Upper lobe of right lung (tissue), 1 donor: ENCODE data around the gene CAPRIN2. TPM values are rescaled to one million over a fixed set of nuclear protein-coding genes. Genes with fewer than 3 reads are reported as not detected.

Source experiments
- ATAC-seq: fragments of 200-7000 bp; cut with Tn5 transposase; one replicate; pipeline ENCODE4 v1.9.1; 2020; ENCODE audit warnings: mild to moderate bottlenecking, moderate library complexity
- DNase-seq: peaks from one replicate; pipeline ENCODE4 v3.0.0-alpha.2; 2020
- H3K27ac ChIP-seq: fragments of 200-600 bp; one replicate; pipeline ENCODE4 v1.8.0; 2022
- H3K27me3 ChIP-seq: fragments of 200-600 bp; one replicate; pipeline ENCODE4 v1.8.0; 2022; ENCODE audit warnings: mild to moderate bottlenecking
- H3K36me3 ChIP-seq: fragments of 200-600 bp; one replicate; pipeline ENCODE4 v1.8.0; 2022
- H3K4me1 ChIP-seq: fragments of 200-600 bp; one replicate; pipeline ENCODE4 v1.8.0; 2022
- H3K4me3 ChIP-seq: fragments of 200-600 bp; one replicate; pipeline ENCODE4 v1.8.0; 2022; ENCODE audit warnings: mild to moderate bottlenecking
- H3K9me3 ChIP-seq: fragments of 200-600 bp; one replicate; pipeline ENCODE4 v1.8.0; 2022
- intact Hi-C: fragments of 100-400 bp; cut with DNase I; formaldehyde crosslinking; loops from one replicate; pipeline ENCODE4 v1.11.0; 2022
- total RNA-seq: library from RNA; stranded (reverse); fragmentation: NEBNext Ultra II Directional; extraction: Animal tissue kit (Norgen Biotek cat#: 25700); gene quantifications from one replicate; pipeline ENCODE4 v1.2.1, GENCODE V29; 2021
- TF ChIP-seq, protein P1 (sequence below): fragments of 200-600 bp; IDR thresholded peaks from one replicate; pipeline ENCODE4 v1.8.0; 2022; ENCODE audit warnings: antibody characterized with exemption
- donor health status: DM: no; HTN: yes; CAD: no; lungs with severe emphysema.

Gene CAPRIN2
- total RNA-seq, 1 donor from 2014 or later, result 17.2 TPM

DNA sequence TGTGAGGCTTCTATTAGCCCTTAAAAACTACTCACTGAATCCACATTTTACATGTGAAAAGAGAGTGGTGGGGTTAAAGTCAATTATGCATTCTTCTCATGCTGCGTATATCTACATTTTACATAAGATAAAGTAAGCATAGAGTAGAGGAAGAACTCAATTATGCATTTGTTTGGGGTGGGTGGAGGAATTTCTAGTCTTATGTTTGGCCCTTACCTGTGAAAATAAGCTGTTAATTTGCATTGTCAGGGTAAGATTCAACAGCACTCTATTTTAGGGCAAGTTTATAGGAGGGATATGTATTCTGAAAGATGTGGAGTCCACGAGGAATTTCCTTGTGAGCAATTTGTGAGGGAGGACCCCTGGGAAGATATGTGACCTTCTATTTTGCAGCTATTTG lies 30.9 kb upstream of the CAPRIN2 start:
- intact Hi-C loops, result no loop called here
- ATAC-seq, result no peak
- no peaks in the 10 kb centered on the region for H3K4me1 ChIP-seq
- no peak for DNase-seq
- TF ChIP-seq, protein P1, sequence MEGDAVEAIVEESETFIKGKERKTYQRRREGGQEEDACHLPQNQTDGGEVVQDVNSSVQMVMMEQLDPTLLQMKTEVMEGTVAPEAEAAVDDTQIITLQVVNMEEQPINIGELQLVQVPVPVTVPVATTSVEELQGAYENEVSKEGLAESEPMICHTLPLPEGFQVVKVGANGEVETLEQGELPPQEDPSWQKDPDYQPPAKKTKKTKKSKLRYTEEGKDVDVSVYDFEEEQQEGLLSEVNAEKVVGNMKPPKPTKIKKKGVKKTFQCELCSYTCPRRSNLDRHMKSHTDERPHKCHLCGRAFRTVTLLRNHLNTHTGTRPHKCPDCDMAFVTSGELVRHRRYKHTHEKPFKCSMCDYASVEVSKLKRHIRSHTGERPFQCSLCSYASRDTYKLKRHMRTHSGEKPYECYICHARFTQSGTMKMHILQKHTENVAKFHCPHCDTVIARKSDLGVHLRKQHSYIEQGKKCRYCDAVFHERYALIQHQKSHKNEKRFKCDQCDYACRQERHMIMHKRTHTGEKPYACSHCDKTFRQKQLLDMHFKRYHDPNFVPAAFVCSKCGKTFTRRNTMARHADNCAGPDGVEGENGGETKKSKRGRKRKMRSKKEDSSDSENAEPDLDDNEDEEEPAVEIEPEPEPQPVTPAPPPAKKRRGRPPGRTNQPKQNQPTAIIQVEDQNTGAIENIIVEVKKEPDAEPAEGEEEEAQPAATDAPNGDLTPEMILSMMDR, result no peak
- no peaks in the 10 kb centered on the region for H3K9me3 ChIP-seq
- H3K36me3 ChIP-seq, result no peaks in the 10 kb centered on the region
- no peak overlapping the region for H3K27ac ChIP-seq
- H3K4me3 ChIP-seq, result no peak overlapping the region
- no peaks in the 10 kb centered on the region for H3K27me3 ChIP-seq

DNA sequence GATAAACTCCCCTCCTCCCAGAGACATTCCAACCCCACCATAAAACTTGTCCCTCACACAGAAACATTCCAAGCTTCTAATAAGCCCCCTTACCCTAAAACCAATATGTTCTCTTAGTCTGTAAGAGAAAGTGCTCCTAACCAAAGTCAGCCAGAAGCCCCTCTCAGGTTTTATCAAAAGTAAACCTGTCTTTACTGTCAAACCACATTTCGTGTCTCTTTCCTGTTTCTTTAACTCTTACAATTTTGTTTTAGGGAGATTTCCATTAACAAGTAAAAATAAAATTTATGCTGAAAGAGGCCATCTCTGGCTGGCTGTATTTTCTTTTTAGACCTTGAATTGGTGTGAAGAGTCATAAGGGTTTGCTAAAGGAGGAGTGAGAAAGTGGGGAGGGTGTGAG lies 29.8 kb upstream of the CAPRIN2 start:
- DNase-seq (no peak), ATAC-seq (no peak)
- Histone ChIP-seq H3K9me3 (no peaks in the 10 kb centered on the region), H3K27me3 (no peaks in the 10 kb centered on the region), H3K4me3 (no peak overlapping the region), H3K4me1 (no peaks in the 10 kb centered on the region), H3K36me3 (no peaks in the 10 kb centered on the region), H3K27ac (no peak overlapping the region)
- intact Hi-C loops, result no loop called here
- TF ChIP-seq, protein P1, result no peak

DNA sequence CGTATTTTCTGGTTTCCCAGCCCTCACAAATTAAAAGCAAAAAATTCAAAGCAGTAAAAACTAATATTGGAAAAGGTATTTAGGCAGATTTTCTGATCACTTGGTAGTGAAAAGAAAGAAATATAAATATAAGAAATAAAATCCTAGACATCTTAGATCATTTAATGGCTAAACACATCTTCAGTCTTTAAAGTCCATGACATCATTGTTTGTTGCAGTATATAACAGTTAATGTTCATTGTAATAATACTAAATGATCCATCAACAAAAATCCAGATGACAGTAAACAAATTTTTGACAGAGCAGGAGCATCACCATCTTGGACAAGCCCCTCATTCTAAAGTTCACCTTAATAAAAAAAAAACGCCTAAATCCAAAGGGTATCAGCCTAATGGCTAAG lies 29.2 kb upstream of the CAPRIN2 start:
- Histone ChIP-seq H3K27ac (no peak overlapping the region), H3K9me3 (no peaks in the 10 kb centered on the region), H3K4me1 (no peaks in the 10 kb centered on the region), H3K4me3 (no peak overlapping the region), H3K27me3 (no peaks in the 10 kb centered on the region), H3K36me3 (no peaks in the 10 kb centered on the region)
- DNase-seq (no peak), ATAC-seq (no peak)
- intact Hi-C loops, result no loop called here
- TF ChIP-seq, protein P1, result no peak

DNA sequence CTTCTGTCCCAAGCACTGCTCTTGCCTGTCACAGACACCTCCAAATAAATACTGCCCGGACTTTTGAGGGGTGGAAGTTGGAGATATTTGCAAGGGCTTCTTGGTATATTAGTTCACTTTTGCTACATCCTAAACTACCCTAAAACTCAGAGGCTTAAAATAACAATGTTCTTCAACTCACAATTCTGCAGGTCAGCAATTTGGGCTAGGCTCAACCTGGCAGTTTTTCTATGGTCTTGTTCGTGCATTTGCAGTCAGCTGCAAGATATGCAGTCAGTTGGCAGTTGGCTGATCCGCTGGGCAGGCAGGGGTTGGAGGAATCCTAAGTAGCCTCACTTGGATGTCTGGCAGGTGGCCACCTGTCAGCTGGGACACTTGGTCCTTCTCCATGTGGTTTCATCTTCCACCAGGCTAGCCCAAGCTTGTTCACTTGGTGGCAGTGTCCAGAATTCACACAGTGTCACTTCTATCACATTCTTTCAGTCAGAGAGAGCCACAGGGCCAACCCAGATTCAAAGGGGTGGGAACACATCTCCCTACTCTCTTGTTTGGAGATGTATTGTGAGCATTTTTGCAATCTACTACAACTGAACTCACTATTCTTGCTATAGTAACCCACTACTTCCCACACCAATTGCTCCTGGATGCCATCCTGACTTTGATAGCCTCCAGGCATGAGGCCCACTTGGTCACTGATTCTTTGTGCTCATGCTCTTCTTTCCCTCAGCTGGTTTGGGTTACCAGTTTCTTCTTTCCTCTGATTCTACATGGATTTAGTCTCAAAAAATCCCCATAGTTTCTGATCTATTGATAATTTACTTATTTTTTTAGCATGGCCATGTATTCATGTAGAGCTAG lies 27.8 kb upstream of the CAPRIN2 start:
- intact Hi-C loops, result no loop called here
- DNase-seq, result no peak
- Histone ChIP-seq H3K36me3 (no peaks in the 10 kb centered on the region), H3K27me3 (no peaks in the 10 kb centered on the region), H3K4me1 (no peaks in the 10 kb centered on the region), H3K27ac (no peak overlapping the region), H3K4me3 (no peak overlapping the region), H3K9me3 (no peaks in the 10 kb centered on the region)
- no peak for ATAC-seq
- TF ChIP-seq, protein P1, result no peak

DNA sequence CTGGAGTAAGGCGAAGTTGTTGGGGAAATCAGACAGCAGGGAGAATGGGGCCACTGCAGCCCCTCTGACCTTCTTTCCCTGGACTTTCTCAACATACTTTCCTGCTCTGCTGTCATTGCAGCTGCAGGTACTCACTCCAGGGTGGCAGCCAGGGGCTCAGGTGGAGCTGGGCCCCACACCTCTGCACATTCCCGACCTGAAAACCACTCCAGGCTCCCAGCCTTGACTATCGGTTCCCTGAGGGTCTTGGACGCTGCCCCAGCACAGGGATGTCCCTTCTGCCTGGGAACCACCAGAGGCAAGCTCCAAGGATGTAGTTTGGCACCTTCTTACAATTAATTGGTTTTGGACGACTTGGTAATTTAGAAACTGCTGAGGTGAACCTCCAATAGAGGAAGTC lies 24.8 kb upstream of the CAPRIN2 start:
- intact Hi-C loops, result no loop called here
- DNase-seq, result no peak
- H3K9me3 ChIP-seq, result no peaks in the 10 kb centered on the region
- H3K4me1 ChIP-seq, result no peaks in the 10 kb centered on the region
- H3K27me3 ChIP-seq, result no peaks in the 10 kb centered on the region
- TF ChIP-seq, protein P1, result no peak
- H3K4me3 ChIP-seq, result no peak overlapping the region
- no peak for ATAC-seq
- no peak overlapping the region for H3K27ac ChIP-seq
- H3K36me3 ChIP-seq, result no peaks in the 10 kb centered on the region
